GM21825 (cell line): ENCODE measurements around the gene WIPF2.
A peak's percentile ranks its signal among the peaks of the same experiment; 100 is the strongest.

Source experiments
- ATAC-seq: cut with Tn5 transposase; IDR thresholded peaks from one replicate; pipeline ENCODE4 v1.9.1; 2021; ENCODE audit warnings: mild to moderate bottlenecking, moderate library complexity; ENCODE audit not compliant: unreplicated experiment

The WIPF2 gene

GRCh38 chr17:40244255-40244654, 25.2 kb downstream of the WIPF2 start:
- ATAC-seq: no peak

- no peak for ATAC-seq
Measured at GRCh38 chr17:40247926-40248495, 28.9 kb downstream of the WIPF2 start.

- ATAC-seq: no peak
Measured at GRCh38 chr17:40248507-40248906, 29.4 kb downstream of the WIPF2 start.

GRCh38 chr17:40251576-40251975, 32.5 kb downstream of the WIPF2 start:
- ATAC-seq: no peak

- ATAC-seq: no peak
Measured at GRCh38 chr17:40253565-40253964, 34.5 kb downstream of the WIPF2 start.

- ATAC-seq: no peak
Measured at GRCh38 chr17:40259505-40259904, 40.4 kb downstream of the WIPF2 start.

GRCh38 chr17:40260528-40260927, 41.4 kb downstream of the WIPF2 start:
- no peak for ATAC-seq

- no peak for ATAC-seq
Measured at GRCh38 chr17:40264458-40265185, 45.5 kb downstream of the WIPF2 start.

GRCh38 chr17:40265337-40265736, 46.2 kb downstream of the WIPF2 start:
- no peak for ATAC-seq

- no peak for ATAC-seq
Measured at GRCh38 chr17:40266882-40267281, 47.8 kb downstream of the WIPF2 start.

- no peak for ATAC-seq
Measured at GRCh38 chr17:40268141-40268712, 49.1 kb downstream of the WIPF2 start.

GRCh38 chr17:40278414-40278813, 59.3 kb downstream of the WIPF2 start:
- ATAC-seq: no peak

- no peak for ATAC-seq
Measured at GRCh38 chr17:40279402-40279801, 60.3 kb downstream of the WIPF2 start.

- ATAC-seq: no peak
Measured at GRCh38 chr17:40281663-40282062, 62.6 kb downstream of the WIPF2 start.

- ATAC-seq: no peak
Measured at GRCh38 chr17:40283662-40284061, 64.6 kb downstream of the WIPF2 start.

- ATAC-seq: no peak
Measured at GRCh38 chr17:40284085-40284713, 65.1 kb downstream of the WIPF2 start.

GRCh38 chr17:40286473-40286872, 67.4 kb downstream of the WIPF2 start:
- no peak for ATAC-seq

- ATAC-seq: no peak
Measured at GRCh38 chr17:40287159-40287493, 68.0 kb downstream of the WIPF2 start.

GRCh38 chr17:40287494-40288369, 68.6 kb downstream of the WIPF2 start, which contains the start of gene CDC6:
CDC6 (plus strand) TSS chr17:40287879; CDS start chr17:40289421, 1,542 bp downstream.
- ATAC-seq: peak; percentile 85

GRCh38 chr17:40290629-40291280, 71.7 kb downstream of the WIPF2 start:
- no peak for ATAC-seq
